ENCODE data around the gene TBC1D14.

DNA sequence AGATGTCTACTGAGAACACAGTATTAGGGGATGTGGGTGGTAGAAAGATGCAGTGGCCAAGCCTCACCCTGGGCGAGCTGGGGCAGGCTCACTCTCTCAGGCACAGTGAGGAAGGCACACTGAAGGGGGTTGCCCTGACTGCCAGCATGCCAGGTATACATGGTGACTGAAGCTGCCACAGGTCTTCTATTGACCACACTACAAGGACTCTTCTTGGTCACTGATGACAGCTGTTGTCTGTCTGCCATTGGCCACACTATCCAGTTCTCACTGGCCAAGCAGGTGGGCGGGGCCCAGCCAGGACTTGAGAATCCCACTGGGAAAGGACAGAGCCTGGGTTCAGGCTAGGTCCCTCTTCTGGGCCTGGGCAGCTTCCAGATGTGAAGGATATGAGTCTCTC lies 39.7 kb upstream of the TBC1D14 start:
- TF ChIP-seq, protein P1, sequence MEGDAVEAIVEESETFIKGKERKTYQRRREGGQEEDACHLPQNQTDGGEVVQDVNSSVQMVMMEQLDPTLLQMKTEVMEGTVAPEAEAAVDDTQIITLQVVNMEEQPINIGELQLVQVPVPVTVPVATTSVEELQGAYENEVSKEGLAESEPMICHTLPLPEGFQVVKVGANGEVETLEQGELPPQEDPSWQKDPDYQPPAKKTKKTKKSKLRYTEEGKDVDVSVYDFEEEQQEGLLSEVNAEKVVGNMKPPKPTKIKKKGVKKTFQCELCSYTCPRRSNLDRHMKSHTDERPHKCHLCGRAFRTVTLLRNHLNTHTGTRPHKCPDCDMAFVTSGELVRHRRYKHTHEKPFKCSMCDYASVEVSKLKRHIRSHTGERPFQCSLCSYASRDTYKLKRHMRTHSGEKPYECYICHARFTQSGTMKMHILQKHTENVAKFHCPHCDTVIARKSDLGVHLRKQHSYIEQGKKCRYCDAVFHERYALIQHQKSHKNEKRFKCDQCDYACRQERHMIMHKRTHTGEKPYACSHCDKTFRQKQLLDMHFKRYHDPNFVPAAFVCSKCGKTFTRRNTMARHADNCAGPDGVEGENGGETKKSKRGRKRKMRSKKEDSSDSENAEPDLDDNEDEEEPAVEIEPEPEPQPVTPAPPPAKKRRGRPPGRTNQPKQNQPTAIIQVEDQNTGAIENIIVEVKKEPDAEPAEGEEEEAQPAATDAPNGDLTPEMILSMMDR (IDR thresholded peaks at IDR 0.05) = no peak
- TF ChIP-seq POLR2A (IDR thresholded peaks at IDR 0.05) = no peak

Data from lower leg skin (tissue), 3 donors.